H4 (cell line): Measurements from ENCODE around the gene CTLA4. TPM values are rescaled to one million over a fixed set of nuclear protein-coding genes. Genes with fewer than 3 reads are reported as not detected.
A peak's percentile ranks its signal among the peaks of the same experiment; 100 is the strongest.

Source experiments
- DNase-seq: peaks from one replicate; pipeline ENCODE4 v3.0.0-alpha.2; 2015; ENCODE audit warnings: low spot score
- total RNA-seq: library from RNA; depleted of rRNA; stranded (reverse); fragments of >200 nt; shearing (Covaris generic); gene quantifications from 2 replicates; pipeline ENCODE4 v1.2.3, GENCODE V29; 2014

CTLA4 gene
- total RNA-seq, 1 experiment from 2014 or later: not detected

DNA sequence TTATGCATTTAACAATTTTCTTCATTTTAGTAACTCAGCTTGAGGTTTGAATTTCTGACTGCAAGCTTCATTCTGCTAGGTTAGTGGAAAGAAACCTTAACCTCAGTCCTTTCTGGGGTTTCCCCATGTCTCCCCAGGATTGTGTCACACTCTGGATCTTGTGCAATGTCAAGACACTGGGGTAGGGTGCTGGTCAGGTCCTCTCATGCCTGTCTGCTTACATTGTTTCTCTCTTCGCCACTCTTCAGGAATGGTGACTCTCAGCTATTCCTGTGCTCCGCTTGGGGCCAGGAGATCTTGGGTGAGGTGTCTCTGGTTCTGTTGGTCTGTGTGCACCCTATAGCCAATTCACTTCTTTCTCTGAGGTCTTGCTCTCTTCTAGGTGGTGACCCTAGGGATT, 23.9 kb downstream of the CTLA4 start:
- DNase-seq: no peak

DNA sequence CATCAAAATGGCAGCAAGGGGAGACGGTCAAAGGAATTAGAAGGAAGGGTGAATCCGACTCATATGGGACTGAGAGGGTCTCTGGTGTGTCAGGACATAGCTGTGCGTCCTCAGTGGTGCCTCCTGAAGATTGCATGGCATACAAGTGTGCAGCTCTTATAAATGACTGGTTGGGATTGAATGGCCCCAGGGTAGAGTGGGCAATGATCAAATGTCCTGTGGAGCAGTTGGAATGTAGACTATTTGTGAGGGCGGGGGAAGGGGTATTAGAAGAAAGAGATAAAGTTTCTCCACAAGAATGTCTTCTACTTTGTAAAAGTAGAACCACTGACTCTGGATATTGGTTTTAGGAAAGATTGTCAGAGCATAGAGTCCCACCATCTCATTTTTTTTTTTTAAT, 24.6 kb downstream of the CTLA4 start:
- no peak for DNase-seq

DNA sequence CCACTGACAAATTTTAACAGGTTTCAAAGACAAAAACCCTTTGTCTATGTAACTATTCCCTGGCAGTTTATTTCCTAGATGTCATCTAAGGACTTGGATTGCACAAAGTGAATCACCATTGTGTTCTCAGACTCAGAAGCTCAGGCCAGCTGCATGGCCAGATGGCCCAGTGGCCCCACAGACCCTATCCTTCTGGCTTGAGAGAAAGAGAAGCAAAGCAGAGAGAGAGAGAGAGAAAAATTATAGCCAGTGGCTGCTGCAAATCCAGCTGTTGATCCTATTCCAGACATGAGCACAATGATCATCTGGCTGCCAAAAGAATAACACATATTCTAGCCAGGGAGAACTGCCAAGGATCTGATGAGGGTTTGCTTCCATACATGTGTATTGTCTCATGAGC, 25.8 kb downstream of the CTLA4 start:
- no peak for DNase-seq

GRCh38 chr2:203893840-203894239, 26.3 kb downstream of the CTLA4 start:
- no peak for DNase-seq

DNA sequence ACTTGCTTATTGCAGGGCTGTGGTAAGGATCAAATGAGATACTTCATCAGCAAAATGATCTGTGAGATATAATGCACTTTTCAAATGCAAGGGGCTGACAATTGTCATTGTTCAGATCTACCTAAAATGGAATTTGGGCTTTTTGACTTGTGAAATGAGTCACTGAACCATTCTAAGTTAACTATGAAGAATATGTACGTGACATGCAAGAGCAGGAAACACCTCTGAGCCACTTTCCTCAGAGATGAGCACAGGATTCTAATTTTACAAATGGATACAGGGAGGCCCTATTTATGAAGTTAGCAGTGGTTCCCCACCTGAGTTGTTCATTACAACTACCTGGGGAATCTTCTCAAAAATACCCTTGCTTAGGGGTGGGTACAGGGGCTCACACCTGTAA, 26.7 kb downstream of the CTLA4 start:
- no peak for DNase-seq

GRCh38 chr2:203897544-203897943, 30.0 kb downstream of the CTLA4 start:
- DNase-seq: no peak

GRCh38 chr2:203898657-203899056, 31.1 kb downstream of the CTLA4 start:
- DNase-seq: no peak

GRCh38 chr2:203900253-203900652, 32.7 kb downstream of the CTLA4 start:
- DNase-seq: no peak

DNA sequence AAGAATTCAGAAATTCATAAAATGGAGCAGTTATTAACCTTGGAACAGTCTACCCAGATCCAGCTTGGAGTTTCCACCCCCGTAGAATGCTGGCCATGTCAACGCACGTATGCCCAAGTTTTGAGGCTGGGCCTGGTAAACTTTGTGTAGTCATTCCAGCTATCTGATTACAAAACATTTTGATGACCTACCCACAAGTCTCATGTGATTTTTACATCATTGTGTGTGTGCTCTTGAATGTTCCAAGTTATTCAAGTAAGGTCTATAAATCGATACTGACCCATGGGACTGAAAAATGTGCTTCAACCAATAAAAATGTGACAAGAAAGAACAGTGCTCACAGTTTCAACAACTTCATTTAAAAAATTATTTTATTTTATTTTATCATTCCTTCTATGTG, 36.5 kb downstream of the CTLA4 start:
- no peak for DNase-seq

GRCh38 chr2:203905656-203906055, 38.1 kb downstream of the CTLA4 start:
- no peak for DNase-seq

DNA sequence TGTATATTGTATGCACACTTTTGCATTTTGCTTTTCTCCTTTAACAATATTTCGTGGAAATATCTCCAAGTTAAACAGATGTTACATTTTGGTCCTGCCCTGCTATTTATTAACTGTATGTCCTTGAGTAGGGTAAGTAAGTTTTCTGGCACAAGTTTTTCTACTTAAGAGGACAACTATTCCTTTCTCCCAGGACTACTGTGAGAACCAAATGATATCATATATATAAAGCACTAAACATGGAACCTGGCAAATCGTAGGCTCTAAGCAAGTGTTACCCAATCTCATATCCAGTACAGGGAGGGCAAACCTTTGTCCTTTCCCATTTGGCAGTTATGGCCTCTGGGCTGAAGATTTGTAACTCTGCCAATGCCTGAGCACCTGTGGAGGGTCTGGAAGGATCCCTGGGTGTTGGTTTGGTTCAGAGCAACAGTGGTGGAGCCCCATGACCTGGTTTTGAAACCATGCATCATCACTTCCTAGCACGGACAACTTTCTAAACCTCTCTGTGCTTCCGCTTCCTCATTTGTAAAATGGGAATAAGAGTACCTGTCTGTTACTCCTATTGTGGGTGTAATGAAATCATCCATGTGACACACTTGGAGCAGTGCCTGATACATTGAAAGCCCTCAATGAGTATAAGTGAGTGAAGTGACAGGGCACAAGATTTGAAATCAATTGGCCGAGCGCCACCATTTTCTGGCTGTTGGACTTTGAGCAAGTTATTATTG, 40.7 kb downstream of the CTLA4 start:
- no peak for DNase-seq

- DNase-seq: no peak
These were observed 41.2 kb downstream of the CTLA4 start for GRCh38 chr2:203908797-203909185.

- DNase-seq: peak; percentile 50
These were observed 41.8 kb downstream of the CTLA4 start for GRCh38 chr2:203909261-203909967.

DNA sequence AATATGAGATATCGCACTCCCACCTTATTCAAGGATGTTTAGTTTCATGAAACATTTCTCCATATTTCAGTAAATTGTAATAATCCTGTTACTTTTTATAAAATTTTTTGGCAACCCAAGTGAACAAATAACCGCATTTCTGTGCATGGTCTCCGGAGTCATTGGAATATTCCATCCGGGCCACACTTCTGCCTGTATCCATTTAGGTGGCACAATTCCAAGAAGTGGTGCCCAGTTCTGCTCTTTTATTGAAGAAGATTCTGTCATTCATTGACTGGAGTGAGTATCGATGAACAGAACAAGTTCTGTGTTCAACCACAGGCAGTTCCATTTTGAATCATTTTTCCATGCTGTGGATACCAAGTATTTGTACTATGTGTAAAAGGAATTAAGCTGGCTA, 42.4 kb downstream of the CTLA4 start:
- DNase-seq: no peak

DNA sequence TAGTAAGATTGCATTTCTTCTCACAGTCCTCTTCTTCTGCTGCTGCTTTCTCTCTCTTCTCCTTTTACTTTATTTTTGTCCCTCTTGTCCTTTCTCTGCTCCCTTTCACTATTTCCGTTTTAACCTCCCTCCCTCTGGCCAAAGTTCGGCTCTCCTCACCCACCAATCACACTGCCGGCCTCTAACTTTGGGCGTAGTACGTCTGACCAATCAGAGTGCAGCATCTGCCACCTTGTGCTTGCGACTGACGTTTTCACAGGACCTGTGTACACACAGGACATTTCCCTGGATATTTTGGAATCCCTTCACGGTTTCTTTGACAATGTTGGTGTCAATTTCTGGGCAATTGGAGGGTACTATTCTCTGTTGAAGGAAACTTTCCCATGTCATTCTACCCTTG, 46.4 kb downstream of the CTLA4 start:
- DNase-seq: no peak

DNA sequence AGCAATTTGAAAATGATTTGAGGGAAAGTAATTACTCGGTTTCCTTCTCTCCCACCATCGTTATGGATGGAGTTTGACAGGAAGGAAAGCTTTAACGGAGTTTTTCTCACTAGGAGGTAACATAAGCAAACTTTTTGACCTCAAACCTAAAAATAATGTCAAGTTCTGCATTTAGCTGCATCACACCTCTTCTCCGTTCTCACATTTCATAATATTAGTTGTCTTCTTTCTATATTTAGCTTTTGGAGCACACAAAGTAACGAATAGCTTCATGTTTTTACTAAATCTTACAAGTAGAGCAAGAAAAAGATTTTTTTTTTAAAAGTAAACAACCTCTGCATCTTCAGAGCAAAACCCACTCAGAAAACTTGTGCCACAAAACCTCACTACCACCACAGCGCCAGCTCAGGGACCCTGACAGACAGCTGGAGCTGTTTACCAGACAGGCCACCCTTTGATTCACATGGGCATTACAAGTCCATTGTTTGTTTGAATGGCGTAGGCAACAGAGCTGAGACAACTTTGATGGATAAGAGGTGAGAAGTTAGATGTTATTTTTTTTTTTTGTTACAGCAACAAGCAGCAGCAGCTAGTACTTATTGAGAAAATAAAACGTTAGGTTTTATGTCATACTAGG, 47.1 kb downstream of the CTLA4 start:
- DNase-seq: no peak

- no peak for DNase-seq
These were observed 47.7 kb downstream of the CTLA4 start for GRCh38 chr2:203915256-203915655.

GRCh38 chr2:203916756-203917155, 49.2 kb downstream of the CTLA4 start:
- no peak for DNase-seq

GRCh38 chr2:203918264-203918663, 50.7 kb downstream of the CTLA4 start:
- no peak for DNase-seq

DNA sequence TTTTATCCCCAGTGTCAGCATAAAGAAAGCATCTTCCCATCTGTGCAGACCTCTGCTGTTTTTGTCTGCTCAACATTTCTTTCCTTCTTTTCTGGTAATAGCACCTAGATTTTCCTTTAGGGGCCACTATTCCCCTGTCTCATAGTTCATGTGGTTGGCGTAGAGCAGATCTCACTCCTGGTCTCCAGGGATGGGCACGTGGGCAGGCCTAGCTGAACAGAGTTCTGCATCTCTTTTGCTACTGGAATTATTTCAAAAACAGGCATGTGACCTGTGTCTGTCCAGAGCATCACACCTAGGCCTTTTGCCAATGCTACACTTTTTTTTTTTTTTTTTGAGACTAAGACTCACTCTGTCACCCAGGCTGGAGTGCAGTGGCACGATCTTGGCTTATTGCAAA, 51.3 kb downstream of the CTLA4 start:
- no peak for DNase-seq
